ENCODE measurements around the gene GUCY1A2.
"Not testable (repeated sequence)": the region's sequence is repeated elsewhere in the genome, so short reads cannot be mapped to it uniquely, and the experiment has no call there.

Gene GUCY1A2

GRCh38 chr11:106828576-106828975, 189.7 kb downstream of the GUCY1A2 start:
- no peak for DNase-seq

- DNase-seq = no peak
These were observed 190.6 kb downstream of the GUCY1A2 start for GRCh38 chr11:106827687-106828086.

DNA sequence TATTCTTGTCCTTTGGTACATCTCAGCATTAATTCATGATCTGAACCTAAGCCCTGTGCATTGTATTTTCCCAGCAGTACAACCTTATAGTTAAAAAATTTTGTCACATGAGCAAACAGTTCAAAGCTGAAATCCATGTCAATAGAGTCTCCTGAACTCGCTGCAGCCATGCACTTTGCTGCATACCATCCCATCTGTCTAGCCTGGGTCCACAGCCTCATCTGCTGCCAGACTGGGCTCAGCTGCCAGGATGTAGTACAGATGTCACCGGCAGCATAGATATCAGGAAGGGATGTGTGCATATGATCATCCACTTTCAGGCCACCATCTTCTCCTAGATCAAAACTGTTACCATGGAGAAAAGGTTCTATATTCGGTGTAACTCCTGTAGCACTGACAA, 191.7 kb downstream of the GUCY1A2 start:
- DNase-seq = not testable (repeated sequence)

- DNase-seq = no peak
These were observed 196.4 kb downstream of the GUCY1A2 start for GRCh38 chr11:106821826-106822225.

- DNase-seq = no peak
These were observed 197.0 kb downstream of the GUCY1A2 start for GRCh38 chr11:106821291-106821690.

DNA sequence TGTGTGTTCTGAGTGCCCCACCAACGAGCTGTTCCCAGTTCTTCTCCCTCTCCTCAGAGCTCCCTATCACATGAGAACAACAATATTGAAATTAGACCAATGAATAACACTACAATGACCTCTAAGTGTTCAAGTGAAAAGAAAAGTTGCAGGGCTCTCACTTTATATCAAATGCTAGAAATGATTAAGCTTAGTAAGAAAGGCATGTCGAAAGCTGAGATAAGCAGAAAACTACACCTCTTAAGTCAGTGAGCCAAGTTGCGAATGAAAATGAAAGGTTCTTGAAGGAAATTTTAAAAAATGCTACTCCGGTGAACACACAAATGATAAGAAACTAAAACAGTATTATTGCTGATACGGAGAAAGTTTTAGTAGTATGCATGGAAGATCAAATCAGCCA, 199.8 kb downstream of the GUCY1A2 start:
- DNase-seq = no peak

DNA sequence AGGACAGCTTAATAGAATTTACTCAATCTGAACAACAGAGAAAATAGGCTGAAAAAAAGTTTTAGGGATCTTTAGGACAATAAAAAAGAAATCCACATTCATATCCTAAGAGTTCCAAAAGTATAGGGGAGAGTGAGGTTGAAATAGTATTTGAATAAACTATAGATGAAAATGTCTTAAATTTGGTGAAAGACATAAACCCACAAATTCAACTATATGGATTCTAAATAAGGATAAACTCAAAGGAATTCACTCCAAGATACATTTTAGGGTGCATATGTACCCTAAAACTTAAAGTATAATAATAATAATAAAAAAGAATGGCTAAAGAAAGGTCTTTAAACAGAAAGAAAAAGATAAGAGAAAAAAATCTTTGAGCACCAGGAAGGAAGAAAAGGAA, 203.1 kb downstream of the GUCY1A2 start:
- no peak for DNase-seq

GRCh38 chr11:106813806-106814205, 204.5 kb downstream of the GUCY1A2 start:
- DNase-seq = no peak

GRCh38 chr11:106794058-106794457, 224.2 kb downstream of the GUCY1A2 start:
- DNase-seq = no peak

GRCh38 chr11:106789406-106789805, 228.9 kb downstream of the GUCY1A2 start:
- DNase-seq = no peak

GRCh38 chr11:106787454-106787853, 230.8 kb downstream of the GUCY1A2 start:
- DNase-seq = no peak

GRCh38 chr11:106785913-106786650, 232.2 kb downstream of the GUCY1A2 start:
- no peak for DNase-seq

GRCh38 chr11:106777302-106777701, 241.0 kb downstream of the GUCY1A2 start:
- DNase-seq = not testable (repeated sequence)

DNA sequence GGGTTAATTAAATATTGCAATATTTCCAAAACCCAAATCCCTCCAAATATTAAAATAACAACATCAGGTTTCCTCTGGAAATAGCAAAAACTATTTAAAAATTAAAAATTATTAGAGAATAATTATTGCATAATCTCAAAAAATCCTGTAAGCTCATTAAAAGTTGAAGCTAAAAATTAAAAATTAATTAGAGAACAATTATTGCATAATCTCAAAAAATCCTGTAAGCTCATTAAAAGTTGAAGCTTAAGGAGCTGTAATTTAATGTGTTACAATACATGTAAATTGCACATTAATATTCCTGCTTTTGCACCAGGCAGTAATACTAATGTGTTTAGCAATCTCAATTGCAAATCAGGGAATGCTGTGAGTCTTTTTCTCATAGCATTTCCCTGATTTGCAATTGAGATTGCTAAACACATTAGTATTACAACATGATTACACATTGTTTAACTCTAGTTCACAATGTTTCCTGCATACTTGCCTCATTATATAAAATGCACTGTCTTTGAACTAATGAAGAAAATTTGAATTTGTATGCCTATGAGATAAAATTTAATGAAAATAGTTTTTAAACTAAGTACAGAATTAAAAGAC, 247.7 kb downstream of the GUCY1A2 start:
- no peak for DNase-seq

DNA sequence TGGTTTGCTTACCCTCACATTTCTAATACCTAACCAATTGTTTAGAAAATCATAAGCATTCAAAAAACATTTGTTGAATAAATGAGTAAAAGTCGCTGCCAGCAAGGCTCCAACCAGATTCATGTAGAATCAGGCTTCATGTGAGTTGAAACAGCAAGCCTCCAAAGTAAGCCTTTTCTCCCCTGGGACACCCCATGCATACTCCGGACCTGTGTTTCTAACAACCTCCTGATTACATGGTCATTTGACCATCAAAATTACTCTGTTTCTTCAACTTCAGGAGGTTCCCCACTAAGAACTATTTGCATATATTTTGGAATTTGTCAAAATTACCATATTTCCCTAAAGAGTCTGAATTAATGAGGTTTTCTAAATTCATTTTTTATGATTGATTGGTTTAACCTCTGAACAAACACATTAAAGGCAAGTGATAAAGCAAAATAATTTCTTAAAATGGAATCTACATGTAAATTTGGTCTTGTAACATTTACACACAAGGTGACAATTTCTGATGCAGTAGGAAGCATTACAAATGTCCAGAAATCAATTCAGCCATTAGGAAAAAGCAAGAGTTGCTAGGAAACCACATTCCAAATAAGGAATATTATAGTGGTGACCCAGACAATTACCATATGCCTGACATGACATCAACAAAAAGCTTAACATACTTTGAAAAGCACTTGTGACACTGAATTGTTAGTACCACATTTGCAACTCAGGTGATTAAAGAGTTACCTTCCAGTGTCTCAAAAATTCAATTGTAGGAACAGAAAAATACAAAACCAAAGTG, 252.6 kb downstream of the GUCY1A2 start:
- no peak for DNase-seq

GRCh38 chr11:106763501-106763900, 254.8 kb downstream of the GUCY1A2 start:
- DNase-seq = no peak

DNA sequence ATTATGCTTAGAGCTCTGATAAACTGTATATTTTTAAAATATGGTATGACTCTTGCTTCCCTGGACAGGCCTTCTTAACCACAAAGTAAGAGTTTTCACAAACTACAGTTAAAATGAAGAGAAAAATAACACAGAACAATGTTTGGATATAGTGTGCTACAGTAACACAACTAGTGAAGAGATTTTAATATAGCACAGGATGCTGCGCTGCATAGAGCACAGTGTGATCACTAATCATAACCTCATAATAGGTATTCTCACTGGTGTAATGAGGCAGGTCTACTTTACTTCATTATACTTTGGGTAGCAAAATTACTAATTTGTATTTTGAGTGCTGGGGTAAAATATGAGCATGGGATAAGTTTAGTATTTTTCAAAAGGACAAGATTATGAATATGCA, 256.5 kb downstream of the GUCY1A2 start:
- DNase-seq = no peak

DNA sequence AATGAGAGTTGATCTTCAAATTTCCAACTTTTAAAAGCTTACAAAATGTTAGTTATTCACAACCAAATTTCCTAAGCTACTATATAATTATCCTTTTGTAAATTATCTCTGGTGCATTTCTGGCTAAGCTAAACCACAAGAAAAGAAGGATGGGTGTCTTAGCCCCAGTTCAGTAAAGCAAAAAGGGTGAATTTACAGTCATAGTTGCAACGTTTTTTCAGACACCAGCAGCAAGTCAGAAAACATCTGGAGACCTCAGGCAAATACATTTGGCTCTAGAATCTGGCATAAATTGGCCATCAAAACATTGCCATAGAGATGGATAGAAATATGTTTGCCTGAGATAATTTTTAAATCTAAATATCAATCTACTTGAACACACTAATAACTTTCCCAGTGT, 257.0 kb downstream of the GUCY1A2 start:
- DNase-seq = no peak

- no peak for DNase-seq
These were observed 270.2 kb downstream of the GUCY1A2 start for GRCh38 chr11:106748059-106748458.

GRCh38 chr11:106745941-106746340, 272.3 kb downstream of the GUCY1A2 start:
- DNase-seq = no peak

DNA sequence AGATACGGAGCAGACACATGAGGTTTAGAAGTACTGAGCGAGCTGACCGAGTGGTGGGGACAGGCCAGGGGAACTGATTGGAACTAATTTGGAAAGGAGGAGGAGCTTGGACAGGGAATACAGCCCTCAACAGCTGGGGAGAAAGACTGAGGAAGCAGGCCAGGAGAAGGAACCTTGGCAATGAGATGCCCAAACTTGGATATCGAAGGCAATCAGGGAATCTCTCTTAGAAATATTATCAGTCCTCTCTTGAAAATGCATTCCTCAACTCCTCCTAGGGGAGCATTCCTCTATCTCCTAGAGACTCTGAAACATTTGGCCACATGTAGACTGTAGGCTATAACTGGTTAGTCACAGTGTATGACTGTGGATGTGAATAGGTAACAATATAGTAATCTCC, 284.6 kb downstream of the GUCY1A2 start:
- DNase-seq = no peak

DNA sequence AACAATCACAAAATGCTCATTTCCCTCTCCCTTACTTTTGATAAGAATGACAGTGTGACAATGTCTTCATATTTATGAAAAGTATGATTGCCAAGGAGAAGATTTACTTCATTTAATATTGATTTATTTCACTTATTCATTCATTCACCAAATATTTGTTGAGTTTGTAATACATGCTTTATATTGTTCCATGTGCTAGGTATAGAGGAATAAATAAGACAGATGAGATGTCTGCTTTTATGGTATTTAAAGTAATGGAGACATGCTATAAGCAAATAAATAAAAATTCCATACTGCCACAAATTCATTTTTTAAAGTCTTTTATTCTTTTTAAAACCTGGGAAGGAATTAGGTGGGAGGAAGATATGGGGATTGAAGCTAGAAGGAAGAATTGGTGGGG, 289.4 kb downstream of the GUCY1A2 start:
- DNase-seq = no peak

DNA sequence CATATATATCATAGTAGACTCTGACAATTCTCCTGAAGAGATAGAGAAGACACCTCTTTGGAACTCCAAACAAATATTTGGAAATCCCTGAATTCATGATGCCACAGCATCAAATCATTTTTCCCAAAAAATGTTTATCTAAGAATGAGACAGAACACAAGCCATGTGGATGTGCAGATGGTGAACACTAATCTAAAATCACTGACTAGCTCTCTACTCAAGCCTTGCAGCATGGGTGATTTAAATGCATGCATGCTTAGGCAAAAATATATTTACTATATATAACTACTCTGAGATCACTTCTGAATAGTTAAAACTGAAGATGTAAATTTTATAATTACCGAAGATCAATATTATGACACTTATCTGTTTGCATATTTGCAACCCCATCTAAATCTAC, 289.9 kb downstream of the GUCY1A2 start:
- DNase-seq = no peak

GRCh38 chr11:106727256-106727655, 291.0 kb downstream of the GUCY1A2 start:
- DNase-seq = no peak
